NCI-H345 treated with DMSO at 0.1 percent for 48 hours (cell line): Measurements from ENCODE around the gene URAD.
"Not testable (repeated sequence)": the region's sequence is repeated elsewhere in the genome, so short reads cannot be mapped to it uniquely, and the experiment has no call there.

Experiments
- DNase-seq: peaks from one replicate; lab custom pipeline; 2025; ENCODE audit not compliant: unreplicated experiment; lab: John Stamatoyannopoulos, UW

URAD gene

GRCh38 chr13:27988520-27988919 lies at the start of gene URAD:
TSS of gene URAD (minus strand) at chr13:27988693. CDS start at chr13:27988637, 56 bp downstream.
- DNase-seq = no peak

- DNase-seq = no peak
These were observed 48.9 kb upstream of the URAD start for GRCh38 chr13:28037399-28037798.

GRCh38 chr13:28035146-28035782 lies 46.8 kb upstream of the URAD start:
- DNase-seq = no peak

GRCh38 chr13:28033894-28034655 lies 45.6 kb upstream of the URAD start:
- DNase-seq = no peak

GRCh38 chr13:28032438-28032837 lies 43.9 kb upstream of the URAD start:
- not testable (repeated sequence) for DNase-seq

DNA sequence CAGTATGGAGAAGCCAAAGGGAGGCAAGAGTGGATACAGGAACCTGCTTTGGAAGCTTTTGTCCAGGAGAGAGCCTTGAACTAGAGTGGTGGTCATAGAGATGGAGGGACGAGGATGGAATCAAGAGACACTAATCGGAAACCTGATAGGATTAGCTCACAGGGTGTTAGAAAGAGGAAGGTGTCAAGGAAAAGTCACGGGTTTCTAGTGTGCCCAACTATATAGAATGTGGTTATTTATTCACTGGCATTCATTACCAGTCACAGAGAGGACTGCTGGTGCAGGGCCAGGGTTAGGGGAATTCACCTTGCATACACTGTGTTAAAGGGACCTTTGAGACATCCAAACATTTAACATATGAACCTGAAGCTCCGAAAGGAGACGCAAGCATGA lies 43.4 kb upstream of the URAD start:
- DNase-seq = no peak

GRCh38 chr13:28031220-28031895 lies 42.9 kb upstream of the URAD start:
- DNase-seq = no peak

- DNase-seq = no peak
These were observed 39.3 kb upstream of the URAD start for GRCh38 chr13:28027607-28028364.

GRCh38 chr13:28027071-28027470 lies 38.6 kb upstream of the URAD start:
- no peak for DNase-seq

GRCh38 chr13:28026508-28026907 lies 38.0 kb upstream of the URAD start:
- no peak for DNase-seq

DNA sequence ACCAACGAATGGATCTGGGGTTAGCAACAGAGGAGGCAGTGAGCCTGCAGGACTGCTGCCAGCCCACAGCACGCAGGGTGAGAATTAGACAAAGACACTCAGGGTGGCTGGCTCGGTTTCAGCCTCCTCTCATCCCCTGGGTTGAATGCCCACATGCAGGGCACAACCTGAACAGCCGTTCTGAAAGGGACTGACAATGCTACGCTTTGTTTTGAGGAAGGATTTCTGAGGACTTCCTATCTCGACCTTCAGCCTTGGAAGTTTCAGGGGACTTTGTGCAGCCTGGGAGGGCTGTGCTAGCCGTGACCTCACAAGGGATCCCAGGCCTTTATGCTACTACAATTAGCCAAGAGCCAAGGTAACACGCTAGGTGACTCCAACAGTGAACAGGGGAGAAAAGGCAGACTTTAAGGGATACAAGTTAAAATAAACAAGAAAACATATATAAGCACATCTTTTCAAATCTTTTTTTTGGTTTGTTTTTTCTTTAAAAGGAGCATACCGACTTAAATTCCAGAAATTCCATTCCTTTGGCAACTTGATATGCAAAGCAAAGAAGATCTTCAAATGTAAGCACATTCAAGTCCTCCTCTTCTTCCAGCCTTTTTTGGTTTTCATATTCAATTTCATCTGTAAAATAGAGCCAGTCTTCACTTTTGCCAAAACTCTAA lies 34.5 kb upstream of the URAD start:
- peak; percentile 6 for DNase-seq

GRCh38 chr13:28014301-28014700 lies 25.8 kb upstream of the URAD start:
- DNase-seq = no peak

DNA sequence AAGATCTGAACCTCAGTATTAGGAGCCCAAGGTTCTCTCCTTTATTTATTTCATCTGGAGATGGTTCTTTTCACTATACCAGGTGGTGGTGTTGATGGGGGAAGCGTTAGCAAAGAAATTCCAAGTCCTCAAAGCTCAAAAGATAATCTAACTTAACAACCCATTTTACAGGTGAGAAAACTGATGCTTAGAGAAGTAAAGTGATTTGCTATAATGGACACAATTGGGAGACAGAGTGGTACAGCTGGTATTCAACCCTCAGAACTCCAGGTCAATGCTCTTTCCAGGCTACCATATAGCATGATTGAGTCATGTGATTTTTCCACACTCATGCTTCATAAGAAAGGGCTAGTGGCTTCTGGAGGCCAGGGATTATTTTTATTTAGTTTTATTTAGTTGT lies 25.0 kb upstream of the URAD start:
- DNase-seq = no peak

DNA sequence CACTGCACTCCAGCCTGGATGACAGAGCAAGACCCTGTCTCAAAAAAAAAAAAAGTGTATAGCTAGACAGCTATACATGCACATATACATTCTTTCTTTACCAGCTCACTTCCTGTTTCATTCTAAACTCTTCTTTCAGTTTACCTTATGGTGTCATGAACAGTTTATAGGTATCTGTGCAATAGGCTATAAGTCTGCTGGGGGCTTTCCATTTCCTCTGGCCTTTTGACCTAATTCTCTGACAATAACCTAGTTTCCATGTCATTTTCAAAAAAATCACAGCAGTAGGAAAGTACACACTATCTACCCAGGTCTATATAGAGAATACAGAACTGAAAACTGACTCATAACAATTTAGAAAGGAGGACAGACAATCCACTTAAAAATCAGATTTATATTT lies 24.4 kb upstream of the URAD start:
- DNase-seq = no peak

DNA sequence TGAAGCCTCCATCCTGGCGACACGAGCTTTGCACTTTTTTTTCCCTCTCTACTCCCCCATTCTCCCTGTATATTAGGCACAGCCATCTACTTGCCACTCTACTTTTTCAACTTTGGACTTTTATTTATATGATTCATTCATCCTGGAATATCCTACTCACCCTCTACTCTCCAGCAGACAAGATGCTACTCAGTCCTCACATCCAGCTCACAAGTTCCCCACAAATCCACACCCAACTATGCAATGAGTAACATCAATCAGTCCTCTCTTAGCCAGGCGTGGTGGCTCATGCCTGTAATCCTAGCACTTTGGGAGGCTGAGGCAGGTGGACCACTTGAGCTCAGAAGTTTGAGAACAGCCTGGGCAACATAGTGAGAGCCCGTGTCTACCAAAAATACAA lies 23.9 kb upstream of the URAD start:
- DNase-seq = no peak

DNA sequence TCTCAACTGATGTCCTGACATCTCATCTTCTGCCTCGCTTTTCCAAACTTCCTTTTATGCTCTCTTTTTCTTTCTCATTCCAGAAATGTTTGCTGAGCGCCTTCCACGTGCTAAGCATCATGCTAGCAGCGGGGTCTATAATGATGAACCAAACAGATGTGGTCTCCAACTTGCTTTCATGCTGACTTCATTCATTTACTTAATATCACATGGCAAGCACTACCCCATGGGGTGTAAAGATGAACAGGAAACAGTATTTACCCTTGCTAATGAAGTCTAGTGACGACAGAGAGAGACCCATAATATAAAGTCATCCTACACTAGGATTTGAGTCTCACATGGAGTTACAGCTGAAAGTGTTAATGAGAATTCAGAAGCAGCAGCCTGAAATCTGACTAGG lies 21.6 kb upstream of the URAD start:
- no peak for DNase-seq

DNA sequence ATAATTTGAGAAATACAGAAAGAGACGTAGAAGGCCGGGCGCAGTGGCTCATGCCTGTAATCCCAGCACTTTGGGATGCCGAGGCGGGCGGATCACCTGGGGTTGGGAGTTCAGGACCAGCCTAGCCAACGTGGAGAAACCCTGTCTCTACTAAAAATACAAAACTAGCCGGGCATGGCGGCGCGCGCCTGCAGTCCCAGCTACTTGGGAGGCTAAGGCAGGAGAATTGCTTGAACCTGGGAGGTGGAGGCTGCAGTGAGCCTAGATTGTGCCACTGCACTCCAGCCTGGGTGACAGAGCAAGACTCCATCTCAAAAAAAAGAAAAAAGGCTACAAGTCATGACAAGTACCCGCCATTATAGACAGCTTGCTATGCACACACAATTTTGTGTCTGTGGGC lies 16.5 kb upstream of the URAD start:
- not testable (repeated sequence) for DNase-seq

- no peak for DNase-seq
These were observed 14.6 kb upstream of the URAD start for GRCh38 chr13:28002886-28003698.

DNA sequence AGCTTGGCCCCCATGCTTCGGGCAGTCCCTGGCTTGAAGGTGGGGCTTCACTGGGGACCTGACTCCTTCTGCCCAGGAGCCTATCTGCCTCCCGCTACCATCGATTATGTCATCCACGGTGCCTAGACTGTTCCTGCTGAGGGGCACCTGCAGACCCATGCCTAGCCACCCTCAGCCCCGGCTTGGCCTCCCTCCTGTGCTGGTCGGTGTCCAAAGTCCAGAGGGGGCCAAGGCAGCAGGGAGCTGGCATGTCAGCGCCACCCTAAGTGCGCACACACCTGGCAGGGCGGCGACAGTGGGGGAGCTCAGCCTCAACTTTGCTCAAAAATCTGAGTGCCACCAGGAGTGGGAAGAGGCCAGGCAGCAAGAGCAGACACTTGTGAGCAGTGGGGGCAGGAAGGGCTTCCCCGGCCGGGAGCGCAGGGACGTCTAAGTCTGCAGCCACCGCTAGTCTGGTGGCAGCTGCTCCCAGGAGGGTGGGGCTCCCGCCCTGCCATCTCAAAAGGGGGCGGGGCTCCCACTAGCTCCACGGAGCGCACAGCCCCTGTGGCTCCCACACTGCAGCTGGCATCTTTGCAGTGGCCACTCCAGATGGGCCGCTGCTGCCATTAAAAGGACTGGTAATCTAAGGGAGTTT lies 13.5 kb upstream of the URAD start:
- no peak for DNase-seq

DNA sequence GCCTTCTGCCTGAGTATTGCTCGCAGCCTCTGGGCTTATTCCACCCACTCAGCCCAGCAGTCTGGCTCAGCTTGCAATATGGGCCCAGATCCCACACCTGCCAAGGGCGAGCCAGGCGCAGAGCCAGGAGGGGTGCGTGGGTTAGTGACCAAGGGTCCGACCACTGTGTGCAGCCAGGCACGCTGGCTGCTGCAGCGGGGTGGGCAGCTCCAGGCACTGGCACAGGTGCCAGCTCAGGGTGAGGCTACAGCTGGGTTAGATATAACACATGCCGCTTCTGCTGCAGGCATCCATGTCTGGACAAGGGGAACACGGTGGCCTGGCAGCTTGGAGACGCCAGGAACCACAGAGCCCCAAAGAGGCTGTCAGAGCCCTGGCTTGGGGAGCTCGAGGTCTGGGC lies 12.6 kb upstream of the URAD start:
- no peak for DNase-seq
